Osteoblast (primary cell): ENCODE measurements around the gene ACAP3. TPM values are rescaled to one million over a fixed set of nuclear protein-coding genes. Genes with fewer than 3 reads are reported as not detected.
A peak's percentile ranks its signal among the peaks of the same experiment; 100 is the strongest.

Source experiments
- DNase-seq: peaks from one replicate; pipeline ENCODE4 v3.0.0; 2011; ENCODE audit warnings: low spot score, mixed read lengths; ENCODE audit not compliant: insufficient read length; ENCODE audit errors: missing footprints
- H2AFZ ChIP-seq: 2 replicates; pipeline ENCODE4 v1.6.0; 2011; ENCODE audit warnings: mild to moderate bottlenecking, low read length
- H3K27ac ChIP-seq: 2 replicates; pipeline ENCODE4 v1.5.1; 2011; ENCODE audit warnings: mild to moderate bottlenecking, low read depth, low read length, moderate library complexity
- H3K27me3 ChIP-seq: 2 replicates; pipeline ENCODE4 v1.6.0; 2012; ENCODE audit warnings: mild to moderate bottlenecking, control low read depth, inconsistent platforms, low read length, moderate library complexity; ENCODE audit not compliant: insufficient read depth
- H3K36me3 ChIP-seq: 2 replicates; pipeline ENCODE4 v1.5.1; 2011; ENCODE audit warnings: mild to moderate bottlenecking, low read length, control low read depth, moderate library complexity; ENCODE audit not compliant: insufficient read depth
- H3K4me1 ChIP-seq: 2 replicates; pipeline ENCODE4 v1.5.1; 2011; ENCODE audit warnings: mild to moderate bottlenecking, low read length, control low read depth, moderate library complexity; ENCODE audit not compliant: insufficient read depth
- H3K4me2 ChIP-seq: 2 replicates; pipeline ENCODE4 v1.6.0; 2011; ENCODE audit warnings: mild to moderate bottlenecking, low read length; ENCODE audit not compliant: insufficient read depth
- H3K4me3 ChIP-seq: fragments of 200-600 bp; sonication (generic); 3 replicates; pipeline ENCODE4 v1.5.1; 2012; ENCODE audit warnings: mild to moderate bottlenecking, low read length, inconsistent platforms; ENCODE audit not compliant: insufficient read depth
- H3K79me2 ChIP-seq: 2 replicates; pipeline ENCODE4 v1.6.0; 2012; ENCODE audit warnings: mild to moderate bottlenecking, low read length, control low read depth, inconsistent platforms; ENCODE audit not compliant: insufficient read depth
- H3K9me3 ChIP-seq: 2 replicates; pipeline ENCODE4 v1.5.1; 2011; ENCODE audit warnings: low read depth, low read length, control low read depth
- H4K20me1 ChIP-seq: 2 replicates; pipeline ENCODE4 v1.6.0; 2012; ENCODE audit warnings: mild to moderate bottlenecking, low read length, control low read depth; ENCODE audit not compliant: insufficient read depth
- CTCF ChIP-seq: IDR thresholded peaks from 2 replicates; pipeline ENCODE4 v1.5.1; 2011; ENCODE audit warnings: mild to moderate bottlenecking, low read depth, low read length, moderate library complexity; ENCODE audit errors: extremely low read depth
- total RNA-seq: library from RNA; depleted of rRNA; stranded (reverse); fragments of >200 nt; gene quantifications from 2 replicates; pipeline ENCODE4 v1.2.3, GENCODE V29; 2012

The ACAP3 gene
- total RNA-seq, 1 donor = 46.7 TPM

- Histone ChIP-seq H3K79me2 (peaks cover 53% of the 10 kb centered on the region), H4K20me1 (peaks cover 43% of the 10 kb centered on the region), H3K36me3 (peaks cover 42% of the 10 kb centered on the region), H3K4me2 (no peak overlapping the region), H3K27ac (no peak overlapping the region), H3K9me3 (no peaks in the 10 kb centered on the region), H2AFZ (no peak overlapping the region), H3K4me3 (peak overlapping the region; percentile 86), H3K27me3 (no peaks in the 10 kb centered on the region), H3K4me1 (peaks cover 26% of the 10 kb centered on the region)
- TF ChIP-seq CTCF = no peak
- no peak for DNase-seq
These were observed 2.3 kb upstream of the ACAP3 start for GRCh38 chr1:1310109-1310385.

- peaks cover 53% of the 10 kb centered on the region for H3K79me2 ChIP-seq
- peak overlapping the region; percentile 89 for H3K4me2 ChIP-seq
- peaks cover 32% of the 10 kb centered on the region for H3K4me1 ChIP-seq
- no peaks in the 10 kb centered on the region for H3K9me3 ChIP-seq
- peaks cover 39% of the 10 kb centered on the region for H3K36me3 ChIP-seq
- peak overlapping the region; percentile 77 for H3K27ac ChIP-seq
- TF ChIP-seq CTCF = no peak
- H2AFZ ChIP-seq = no peak overlapping the region
- peaks cover 48% of the 10 kb centered on the region for H4K20me1 ChIP-seq
- peak overlapping the region; percentile 86 for H3K4me3 ChIP-seq
- no peaks in the 10 kb centered on the region for H3K27me3 ChIP-seq
- no peak for DNase-seq
These were observed 1.8 kb upstream of the ACAP3 start for GRCh38 chr1:1309251-1310108.

GRCh38 chr1:1308756-1309250 is 1.1 kb upstream of the ACAP3 start:
- Histone ChIP-seq H4K20me1 (peaks cover 48% of the 10 kb centered on the region), H3K79me2 (peaks cover 59% of the 10 kb centered on the region), H3K27ac (peak overlapping the region; percentile 77), H3K4me3 (peak overlapping the region; percentile 86), H3K4me2 (peak overlapping the region; percentile 89), H3K4me1 (peaks cover 34% of the 10 kb centered on the region), H3K36me3 (peaks cover 32% of the 10 kb centered on the region), H3K9me3 (no peaks in the 10 kb centered on the region), H3K27me3 (no peaks in the 10 kb centered on the region), H2AFZ (no peak overlapping the region)
- TF ChIP-seq CTCF = no peak
- DNase-seq = no peak

- Histone ChIP-seq H3K4me2 (peak overlapping the region; percentile 89), H3K4me3 (peak overlapping the region; percentile 86), H3K27ac (peak overlapping the region; percentile 28), H3K79me2 (peaks cover 60% of the 10 kb centered on the region), H3K9me3 (no peaks in the 10 kb centered on the region), H3K4me1 (peaks cover 34% of the 10 kb centered on the region), H3K36me3 (peaks cover 18% of the 10 kb centered on the region), H3K27me3 (no peaks in the 10 kb centered on the region), H4K20me1 (peaks cover 47% of the 10 kb centered on the region), H2AFZ (no peak overlapping the region)
- DNase-seq = peak; percentile 95
- TF ChIP-seq CTCF = no peak
These were observed 338 bp downstream of the ACAP3 start for GRCh38 chr1:1307261-1307922.
